Measurements from ENCODE around the gene WDR33.

The WDR33 gene

GRCh38 chr2:127690696-127691095 is 120.3 kb downstream of the WDR33 start:
- Histone ChIP-seq H3F3A (ENCODE audit: insufficient read depth, low read length) (no peaks in the 10 kb centered on the region), H3K79me2 (ENCODE audit: insufficient read depth, low read length) (no peaks in the 10 kb centered on the region), H3K9me3 (ENCODE audit: low read length) (peaks cover 12% of the 10 kb centered on the region; the same call in 1 of the 2 replicates)

GRCh38 chr2:127688405-127688804 is 122.6 kb downstream of the WDR33 start:
- Histone ChIP-seq H3K9me3 (ENCODE audit: low read length) (peaks cover 12% of the 10 kb centered on the region; the same call in 1 of the 2 replicates), H3K4me2 (ENCODE audit: low read length) (no peak overlapping the region), H3K9ac (ENCODE audit: low read length) (no peak overlapping the region), H2AFZ (ENCODE audit: low read length) (no peak overlapping the region), H3K4me1 (ENCODE audit: insufficient read depth, low read length, severe bottlenecking) (no peaks in the 10 kb centered on the region), H3K36me3 (ENCODE audit: insufficient read depth, low read length) (no peaks in the 10 kb centered on the region; the same call in 1 of the 2 replicates), H3K9me2 (ENCODE audit: low read depth, low read length) (no peaks in the 10 kb centered on the region), H3K27me3 (ENCODE audit: insufficient read depth, low read length) (no peaks in the 10 kb centered on the region), H4K20me1 (ENCODE audit: insufficient read depth, low read length) (no peaks in the 10 kb centered on the region), H3K4me3 (ENCODE audit: low read depth, low read length, poor library complexity, severe bottlenecking) (no peak overlapping the region), H3K27ac (ENCODE audit: low read depth, low read length, poor library complexity, severe bottlenecking) (no peak overlapping the region), H3K79me2 (ENCODE audit: insufficient read depth, low read length) (no peaks in the 10 kb centered on the region), H3F3A (ENCODE audit: insufficient read depth, low read length) (no peaks in the 10 kb centered on the region)
- no peak for TF ChIP-seq EZH2 (IDR thresholded peaks at IDR 0.05; ENCODE audit: borderline replicate concordance, low read length)

More at GRCh38 chr2:127690696-127691095, 120.3 kb downstream of the WDR33 start:
- H3K4me3 ChIP-seq (ENCODE audit: low read depth, low read length, poor library complexity, severe bottlenecking): no peak overlapping the region
- no peaks in the 10 kb centered on the region for H3K9me2 ChIP-seq (ENCODE audit: low read depth, low read length)
- H3K4me1 ChIP-seq (ENCODE audit: insufficient read depth, low read length, severe bottlenecking): no peaks in the 10 kb centered on the region
- no peaks in the 10 kb centered on the region; the same call in 1 of the 2 replicates for H3K36me3 ChIP-seq (ENCODE audit: insufficient read depth, low read length)
- H3K9ac ChIP-seq (ENCODE audit: low read length): no peak overlapping the region
- H4K20me1 ChIP-seq (ENCODE audit: insufficient read depth, low read length): no peaks in the 10 kb centered on the region
- no peak for TF ChIP-seq EZH2 (IDR thresholded peaks at IDR 0.05; ENCODE audit: borderline replicate concordance, low read length)
- no peak for TF ChIP-seq CTCF (IDR thresholded peaks at IDR 0.05; ENCODE audit: low read length)
- no peaks in the 10 kb centered on the region for H3K27me3 ChIP-seq (ENCODE audit: insufficient read depth, low read length)
- H2AFZ ChIP-seq (ENCODE audit: low read length): no peak overlapping the region
- H3K4me2 ChIP-seq (ENCODE audit: low read length): no peak overlapping the region
- H3K27ac ChIP-seq (ENCODE audit: low read depth, low read length, poor library complexity, severe bottlenecking): no peak overlapping the region

- Histone ChIP-seq H3K4me3 (ENCODE audit: low read depth, low read length, poor library complexity, severe bottlenecking) (no peak overlapping the region), H3K27me3 (ENCODE audit: insufficient read depth, low read length) (0 out of 2 replicates have a peak, but pooled peaks cover 4% of the 10 kb centered on the region), H3K79me2 (ENCODE audit: insufficient read depth, low read length) (no peaks in the 10 kb centered on the region), H3K9me3 (ENCODE audit: low read length) (peaks cover 9% of the 10 kb centered on the region; the same call in 1 of the 2 replicates), H3F3A (ENCODE audit: insufficient read depth, low read length) (no peaks in the 10 kb centered on the region), H4K20me1 (ENCODE audit: insufficient read depth, low read length) (no peaks in the 10 kb centered on the region), H3K27ac (ENCODE audit: low read depth, low read length, poor library complexity, severe bottlenecking) (no peak overlapping the region), H3K4me2 (ENCODE audit: low read length) (no peak overlapping the region), H3K9me2 (ENCODE audit: low read depth, low read length) (no peaks in the 10 kb centered on the region), H3K4me1 (ENCODE audit: insufficient read depth, low read length, severe bottlenecking) (no peaks in the 10 kb centered on the region), H3K36me3 (ENCODE audit: insufficient read depth, low read length) (no peaks in the 10 kb centered on the region; the same call in 1 of the 2 replicates), H2AFZ (ENCODE audit: low read length) (no peak overlapping the region), H3K9ac (ENCODE audit: low read length) (no peak overlapping the region)
- no peak for TF ChIP-seq CTCF (IDR thresholded peaks at IDR 0.05; ENCODE audit: low read length)
- TF ChIP-seq EZH2 (IDR thresholded peaks at IDR 0.05; ENCODE audit: borderline replicate concordance, low read length): no peak
These were observed 125.4 kb downstream of the WDR33 start for GRCh38 chr2:127685410-127686080.

All from OCI-LY1 (cell line).